Spleen (tissue), 7 donors: ENCODE measurements around the gene TACC2.

ENCODE experiments used
- POLR2A ChIP-seq, 3 donors: fragments of 450-650 bp; IDR thresholded peaks; one replicate each; pipeline ENCODE4 v1.5.1; 2017; ENCODE audit warnings: antibody characterized with exemption in 3 of 3, mild to moderate bottlenecking in 1 of 3
- POLR2AphosphoS5 ChIP-seq, 3 donors: sonication (generic); formaldehyde crosslinking; IDR thresholded peaks; one replicate each; pipeline ENCODE4 v1.5.1; 2017; ENCODE audit warnings: antibody characterized with exemption in 3 of 3
- TF ChIP-seq, protein P1 (sequence below), 11 experiments: fragments of 200-600 bp in 7 of 11; fragments of 450-650 bp in 4 of 11; sonication (generic) in 4 of 11; IDR thresholded peaks in 8 of 11; conservative IDR thresholded peaks in 3 of 11; 1 replicate in 7 of 11; 2 replicates in 4 of 11; pipeline versions ENCODE4 v1.4.0 to v1.8.0; 2016 to 2021; ENCODE audit warnings: antibody characterized with exemption in 11 of 11, inconsistent platforms in 4 of 11, mild to moderate bottlenecking in 1 of 11
- donor health status: DM: no; HTN: no; CAD: no; lungs with moderate emphysema.
- donor health status: DM: no; HTN: no; CAD: no.
- donor health status: DM: no; HTN: no; CAD: no.

DNA sequence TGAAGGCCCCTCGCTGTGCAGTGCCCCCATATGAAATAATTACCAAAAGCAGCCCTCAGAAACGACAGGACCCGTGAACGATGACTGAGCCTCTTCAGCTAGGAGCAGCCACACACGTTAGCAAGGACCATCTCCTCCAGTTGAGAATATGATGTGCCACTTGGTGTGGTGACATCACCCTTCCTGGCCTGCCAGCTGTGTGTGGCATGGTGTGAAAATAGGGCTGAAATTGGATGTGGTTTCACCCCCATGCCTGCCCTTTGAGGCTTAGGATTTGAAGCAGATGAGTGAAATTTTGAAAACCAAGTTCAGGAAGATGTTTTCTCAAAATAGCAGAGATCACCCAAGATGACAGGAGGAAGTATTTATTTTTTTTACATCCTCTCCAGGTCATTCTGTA lies 233.0 kb downstream of the TACC2 start:
- no peak for TF ChIP-seq POLR2AphosphoS5 (IDR thresholded peaks at IDR 0.05)
- no peak for TF ChIP-seq POLR2A (IDR thresholded peaks at IDR 0.05)
- TF ChIP-seq, protein P1, sequence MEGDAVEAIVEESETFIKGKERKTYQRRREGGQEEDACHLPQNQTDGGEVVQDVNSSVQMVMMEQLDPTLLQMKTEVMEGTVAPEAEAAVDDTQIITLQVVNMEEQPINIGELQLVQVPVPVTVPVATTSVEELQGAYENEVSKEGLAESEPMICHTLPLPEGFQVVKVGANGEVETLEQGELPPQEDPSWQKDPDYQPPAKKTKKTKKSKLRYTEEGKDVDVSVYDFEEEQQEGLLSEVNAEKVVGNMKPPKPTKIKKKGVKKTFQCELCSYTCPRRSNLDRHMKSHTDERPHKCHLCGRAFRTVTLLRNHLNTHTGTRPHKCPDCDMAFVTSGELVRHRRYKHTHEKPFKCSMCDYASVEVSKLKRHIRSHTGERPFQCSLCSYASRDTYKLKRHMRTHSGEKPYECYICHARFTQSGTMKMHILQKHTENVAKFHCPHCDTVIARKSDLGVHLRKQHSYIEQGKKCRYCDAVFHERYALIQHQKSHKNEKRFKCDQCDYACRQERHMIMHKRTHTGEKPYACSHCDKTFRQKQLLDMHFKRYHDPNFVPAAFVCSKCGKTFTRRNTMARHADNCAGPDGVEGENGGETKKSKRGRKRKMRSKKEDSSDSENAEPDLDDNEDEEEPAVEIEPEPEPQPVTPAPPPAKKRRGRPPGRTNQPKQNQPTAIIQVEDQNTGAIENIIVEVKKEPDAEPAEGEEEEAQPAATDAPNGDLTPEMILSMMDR (IDR thresholded peaks at IDR 0.05 in 8 of 11, conservative IDR thresholded peaks at IDR 0.05 in 3 of 11), result no peak
